GM12878 (cell line): Measurements from ENCODE around the gene GPR31. TPM values are rescaled to one million over a fixed set of nuclear protein-coding genes. Genes with fewer than 3 reads are reported as not detected.

Source experiments
- ATAC-seq: fragments of 200-7000 bp; cut with Tn5 transposase; 3 replicates; pipeline ENCODE4 v1.9.1; 2020; ENCODE audit warnings: mild to moderate bottlenecking, moderate library complexity
- BruUV-seq: library from RNA; stranded (reverse); fragments of 400-500 nt; replicated peaks from 2 replicates; lab custom pipeline; 2021; lab: Mats Ljungman, UMichigan
- CTCF ChIA-PET: fragments of 300-600 bp; sonication (Branson Sonifier 250); formaldehyde crosslinking; extraction: SDS; loops from one replicate; lab custom pipeline; 2021; ENCODE audit warnings: inconsistent platforms; lab: Yijun Ruan, JAX
- POLR2A ChIA-PET: fragments of 350-600 bp; formaldehyde crosslinking; extraction: SDS; loops from one replicate; lab custom pipeline; 2021; ENCODE audit warnings: inconsistent platforms; lab: Charles Lee
- RAD21 ChIA-PET: fragments of 300-600 bp; sonication (Branson Sonifier 250); formaldehyde crosslinking; loops from one replicate; lab custom pipeline; 2023; ENCODE audit warnings: antibody characterized with exemption; ENCODE audit not compliant: unreplicated experiment; lab: Charles Lee
- SMC1A ChIA-PET: fragments of 300-600 bp; sonication (Branson Sonifier 250); formaldehyde crosslinking; loops from one replicate; lab custom pipeline; 2023; ENCODE audit not compliant: unreplicated experiment, uncharacterized antibody; lab: Charles Lee
- DNase-seq: peaks from one replicate; pipeline ENCODE4 v3.0.0-alpha.2; 2011; ENCODE audit warnings: low read depth, low spot score
- FAIRE-seq: peaks from 3 replicates; lab custom pipeline; 2011; peaks lifted over from hg19 to GRCh38; lab: Jason Lieb, UNC
- H2AFZ ChIP-seq: 2 replicates; pipeline ENCODE4 v1.6.0; 2011; ENCODE audit warnings: low read depth, low read length, control low read depth; ENCODE audit not compliant: control insufficient read depth
- H3K27ac ChIP-seq: 2 replicates; pipeline ENCODE4 v1.5.1; 2011; ENCODE audit warnings: control low read depth; ENCODE audit not compliant: control insufficient read depth, insufficient read depth
- H3K27me3 ChIP-seq, 2 experiments: replicated peaks in 1 of 2; 2 replicates each; pipeline versions ENCODE4 v1.6.0 to v1.6.1; 2011; ENCODE audit warnings: low read length in 1 of 2; ENCODE audit not compliant: control insufficient read depth in 2 of 2, insufficient read depth in 2 of 2
- H3K36me3 ChIP-seq, 2 experiments: 2 replicates each; pipeline ENCODE4 v1.5.1; 2011; ENCODE audit warnings: low read length in 1 of 2; ENCODE audit not compliant: control insufficient read depth in 2 of 2, insufficient read depth in 2 of 2
- H3K4me1 ChIP-seq: 2 replicates; pipeline ENCODE4 v1.6.1; 2011; ENCODE audit warnings: mild to moderate bottlenecking, low read length, moderate library complexity, mixed read lengths; ENCODE audit not compliant: control insufficient read depth, insufficient read depth
- H3K4me2 ChIP-seq: 2 replicates; pipeline ENCODE4 v1.6.0; 2011; ENCODE audit warnings: control low read depth; ENCODE audit not compliant: control insufficient read depth, insufficient read depth
- H3K4me3 ChIP-seq: fragments of 200-600 bp; sonication (generic); 2 replicates; pipeline ENCODE4 v1.5.1; 2016
- H3K79me2 ChIP-seq: 2 replicates; pipeline ENCODE4 v1.6.0; 2011; ENCODE audit warnings: low read length; ENCODE audit not compliant: control insufficient read depth, insufficient read depth
- H3K9ac ChIP-seq: 2 replicates; pipeline ENCODE4 v1.8.0; 2011; ENCODE audit warnings: low read length, control low read depth, mixed read lengths; ENCODE audit not compliant: control insufficient read depth, insufficient read depth
- H3K9me3 ChIP-seq: replicated peaks from 3 replicates; pipeline ENCODE4 v1.5.1; 2011; ENCODE audit warnings: mild to moderate bottlenecking, low read length; ENCODE audit not compliant: control insufficient read depth, insufficient read depth
- H4K20me1 ChIP-seq: 2 replicates; pipeline ENCODE4 v1.6.0; 2011; ENCODE audit not compliant: control insufficient read depth, insufficient read depth
- BCL11A ChIP-seq: IDR thresholded peaks from 2 replicates; pipeline ENCODE4 v1.6.1; 2011; ENCODE audit warnings: low read depth, low read length
- BRCA1 ChIP-seq: IDR thresholded peaks from 2 replicates; pipeline ENCODE4 v1.6.1; 2011; ENCODE audit warnings: low read depth, low read length, improper control_type of control experiment
- CEBPB ChIP-seq, 2 experiments: fragments of 150-350 bp in 1 of 2; IDR thresholded peaks; 2 replicates each; pipeline ENCODE4 v1.6.1; 2012 to 2014; ENCODE audit warnings: low read depth in 2 of 2, low read length in 2 of 2, borderline replicate concordance in 1 of 2, inconsistent platforms in 1 of 2
- EED ChIP-seq: sonication (generic); IDR thresholded peaks from 2 replicates; pipeline ENCODE4 v1.6.1; 2016; ENCODE audit warnings: antibody characterized with exemption, low read depth
- FOS ChIP-seq: IDR thresholded peaks from 3 replicates; pipeline ENCODE4 v1.6.1; 2011; ENCODE audit warnings: borderline replicate concordance; ENCODE audit not compliant: insufficient read length; ENCODE audit errors: extremely low read depth
- JUNB ChIP-seq: IDR thresholded peaks from 2 replicates; pipeline ENCODE4 v1.6.1; 2016; ENCODE audit warnings: antibody characterized with exemption, mild to moderate bottlenecking
- KLF5 ChIP-seq: fragments of 450-650 bp; IDR thresholded peaks from 2 replicates; pipeline ENCODE4 v1.6.1; 2014; ENCODE audit warnings: mild to moderate bottlenecking; ENCODE audit not compliant: partially characterized antibody
- MTA3 ChIP-seq: IDR thresholded peaks from 2 replicates; pipeline ENCODE4 v1.6.1; 2012; ENCODE audit warnings: low read length, inconsistent platforms, borderline replicate concordance
- NFXL1 ChIP-seq: fragments of 450-650 bp; IDR thresholded peaks from 2 replicates; pipeline ENCODE4 v1.6.1; 2017; ENCODE audit warnings: antibody characterized with exemption, mild to moderate bottlenecking, borderline replicate concordance
- NR2C1 ChIP-seq: fragments of 450-650 bp; IDR thresholded peaks from 2 replicates; pipeline ENCODE4 v1.6.1; 2017; ENCODE audit warnings: antibody characterized with exemption, mild to moderate bottlenecking, moderate library complexity
- NR2F1 ChIP-seq: fragments of 450-650 bp; conservative IDR thresholded peaks from 2 replicates; pipeline ENCODE4 v1.6.1; 2017; ENCODE audit warnings: mild to moderate bottlenecking
- RAD21 ChIP-seq: IDR thresholded peaks from 2 replicates; pipeline ENCODE4 v1.6.1; 2011; ENCODE audit warnings: mild to moderate bottlenecking, low read depth, low read length, moderate library complexity; ENCODE audit not compliant: insufficient read depth
- SMAD1 ChIP-seq: fragments of 450-650 bp; IDR thresholded peaks from 2 replicates; pipeline ENCODE4 v1.6.1; 2018; ENCODE audit warnings: mild to moderate bottlenecking, low read depth; ENCODE audit not compliant: partially characterized antibody
- SMC3 ChIP-seq: IDR thresholded peaks from 2 replicates; pipeline ENCODE4 v1.6.1; 2011; ENCODE audit warnings: low read length, improper control_type of control experiment, borderline replicate concordance
- TAF1 ChIP-seq: IDR thresholded peaks from 2 replicates; pipeline ENCODE4 v1.6.1; 2011; ENCODE audit warnings: mild to moderate bottlenecking, low read depth, low read length, borderline replicate concordance
- TCF3 ChIP-seq: IDR thresholded peaks from 2 replicates; pipeline ENCODE4 v1.6.1; 2012; ENCODE audit warnings: low read depth, mild to moderate bottlenecking, low read length, borderline replicate concordance; ENCODE audit not compliant: insufficient read depth
- ZNF207 ChIP-seq: fragments of 450-650 bp; IDR thresholded peaks from 2 replicates; pipeline ENCODE4 v1.6.1; 2014; ENCODE audit warnings: antibody characterized with exemption, mild to moderate bottlenecking, borderline replicate concordance
- ZZZ3 ChIP-seq: IDR thresholded peaks from 2 replicates; pipeline ENCODE4 v1.6.1; 2011; ENCODE audit warnings: low read depth; ENCODE audit not compliant: control insufficient read depth, insufficient read length
- WGBS: methylation state at CpG from one replicate; pipeline ENCODE4 v1.1.6; 2016; ENCODE audit warnings: low lambda C conversion rate; ENCODE audit not compliant: insufficient replicate concordance, insufficient coverage; ENCODE audit errors: missing lambda C conversion rate; 5-methylcytosine and 5-hydroxymethylcytosine counted together
- in situ Hi-C: fragments of 300-500 bp; cut with MboI; formaldehyde crosslinking; loops from 9 replicates; pipeline ENCODE4 v1.14.3; 2018; ENCODE audit warnings: mixed read lengths
- intact Hi-C: fragments of 100-400 bp; cut with micrococcal nuclease; formaldehyde crosslinking; loops from one replicate; pipeline ENCODE4 v1.14.2; 2022; ENCODE audit not compliant: unreplicated experiment
- polyA plus RNA-seq, 11 experiments: library from polyadenylated mRNA; depleted of rRNA in 4 of 11; unstranded in 6 of 11; stranded (reverse) in 5 of 11; fragments of >200 nt; fragmentation: Nextera tagmentation in 4 of 11; fragmentation: Illumina TruSeq in 1 of 11; extraction: Ambion mirVana in 4 of 11; extraction: Trizol in 1 of 11; gene quantifications; 1 replicate in 1 of 11; 2 replicates in 10 of 11; pipeline versions ENCODE4 v1.2.1 to v1.2.3, GENCODE V29; 2011 to 2016; ENCODE audit warnings: inconsistent platforms in 2 of 11, missing spikeins in 2 of 11, low read depth in 1 of 11
- total RNA-seq, 4 experiments: library from RNA; depleted of rRNA in 3 of 4; stranded (reverse); fragments of >200 nt in 3 of 4; fragmentation: Illumina TruSeq in 1 of 4; extraction: Trizol in 1 of 4; gene quantifications; 2 replicates each; pipeline versions ENCODE4 v1.2.1 to v1.2.3, GENCODE V29; 2013 to 2021
- TF ChIP-seq, protein P1 (sequence below): fragments of 450-650 bp; IDR thresholded peaks from 2 replicates; pipeline ENCODE4 v1.6.1; 2018; ENCODE audit warnings: borderline replicate concordance, mild to moderate bottlenecking; ENCODE audit not compliant: partially characterized antibody
- TF ChIP-seq, protein P2 (sequence below): fragments of 150-350 bp; IDR thresholded peaks from 2 replicates; pipeline ENCODE4 v1.6.1; 2016; ENCODE audit warnings: low read depth, low read length

Gene GPR31
- total and polyA plus RNA-seq, 10 of the 15 experiments (the other 5 are each of a cell fraction or from before 2014, with no cell fraction given) = not detected

DNA sequence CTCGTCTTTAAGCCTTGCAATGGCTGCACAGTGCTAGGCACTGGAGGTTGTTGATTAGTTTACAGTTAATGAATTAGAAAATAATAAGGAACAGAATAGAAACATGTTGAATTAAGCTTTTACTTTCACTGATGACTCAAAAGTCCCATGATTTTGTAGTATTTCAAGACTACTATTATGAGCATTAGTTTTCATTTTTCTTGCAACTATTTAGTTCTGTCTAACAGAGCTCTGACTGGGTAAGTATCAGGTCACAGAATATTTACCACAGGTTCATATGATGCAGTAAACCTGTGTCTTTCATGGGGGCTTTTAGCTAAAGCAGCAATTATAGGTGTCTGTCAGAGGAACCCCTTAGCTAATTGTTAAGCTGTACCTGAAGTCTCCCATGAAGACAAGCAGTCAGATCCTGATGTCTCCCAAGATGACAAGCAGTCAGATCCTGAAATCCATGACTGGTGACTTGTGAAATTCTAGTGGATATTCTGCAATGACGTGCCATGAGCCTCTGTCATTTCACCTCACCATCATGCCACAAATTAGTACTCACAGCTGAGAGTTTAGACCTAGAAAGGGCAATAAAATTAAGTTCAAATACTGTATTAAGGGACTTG is 8.2 kb upstream of the GPR31 start (continued):
- TF ChIP-seq, protein P1, sequence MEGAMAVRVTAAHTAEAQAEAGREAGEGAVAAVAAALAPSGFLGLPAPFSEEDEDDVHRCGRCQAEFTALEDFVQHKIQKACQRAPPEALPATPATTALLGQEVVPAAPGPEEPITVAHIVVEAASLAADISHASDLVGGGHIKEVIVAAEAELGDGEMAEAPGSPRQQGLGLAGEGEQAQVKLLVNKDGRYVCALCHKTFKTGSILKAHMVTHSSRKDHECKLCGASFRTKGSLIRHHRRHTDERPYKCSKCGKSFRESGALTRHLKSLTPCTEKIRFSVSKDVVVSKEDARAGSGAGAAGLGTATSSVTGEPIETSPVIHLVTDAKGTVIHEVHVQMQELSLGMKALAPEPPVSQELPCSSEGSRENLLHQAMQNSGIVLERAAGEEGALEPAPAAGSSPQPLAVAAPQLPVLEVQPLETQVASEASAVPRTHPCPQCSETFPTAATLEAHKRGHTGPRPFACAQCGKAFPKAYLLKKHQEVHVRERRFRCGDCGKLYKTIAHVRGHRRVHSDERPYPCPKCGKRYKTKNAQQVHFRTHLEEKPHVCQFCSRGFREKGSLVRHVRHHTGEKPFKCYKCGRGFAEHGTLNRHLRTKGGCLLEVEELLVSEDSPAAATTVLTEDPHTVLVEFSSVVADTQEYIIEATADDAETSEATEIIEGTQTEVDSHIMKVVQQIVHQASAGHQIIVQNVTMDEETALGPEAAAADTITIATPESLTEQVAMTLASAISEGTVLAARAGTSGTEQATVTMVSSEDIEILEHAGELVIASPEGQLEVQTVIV = no peak
- TF ChIP-seq BCL11A = no peak
- no peak for TF ChIP-seq NFXL1
- TF ChIP-seq EED = no peak
- TF ChIP-seq ZNF207 = no peak
- no peak for TF ChIP-seq BRCA1
- TF ChIP-seq TAF1 = no peak
- TF ChIP-seq NR2F1 = no peak

DNA sequence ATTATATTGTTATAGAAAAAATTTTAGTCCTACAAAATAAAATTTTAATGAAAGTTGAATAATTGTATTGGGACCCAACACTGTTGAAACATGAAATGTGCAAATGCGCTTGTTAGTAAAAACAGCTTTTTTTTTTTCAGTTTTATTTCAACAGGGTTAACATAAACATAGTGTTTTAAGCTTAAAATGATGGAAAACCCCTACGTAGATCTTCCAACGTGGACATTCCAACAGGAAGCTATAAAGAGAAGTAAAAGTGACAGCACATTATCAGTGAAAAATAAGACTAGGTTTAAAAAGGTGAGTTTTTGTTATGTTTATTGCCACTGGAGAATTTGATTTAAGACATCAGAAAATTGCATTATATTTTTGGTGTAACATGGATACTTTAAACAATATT is 6.5 kb upstream of the GPR31 start:
- Histone ChIP-seq H4K20me1 (no peaks in the 10 kb centered on the region), H3K79me2 (no peaks in the 10 kb centered on the region), H3K9ac (no peak overlapping the region), H3K4me1 (no peaks in the 10 kb centered on the region), H3K27ac (no peak overlapping the region), H3K9me3 (no peaks in the 10 kb centered on the region), H3K4me2 (no peak overlapping the region), H2AFZ (no peak overlapping the region), H3K36me3 (no peaks in the 10 kb centered on the region), H3K4me3 (no peak overlapping the region), H3K27me3 (no peaks in the 10 kb centered on the region)
- ChIA-PET CTCF (interaction anchor here (0.7 to 3.4 kb wide), 4 partner anchors 12 to 389 kb away, joined by 3 to 11 read pairs (median 4); no protein-coding TSS in a partner anchor), RAD21 (no interaction called here), SMC1A (interaction anchor here (1.6 kb wide), 1 partner anchor 13 kb away, joined by 9 read pairs; no protein-coding TSS in a partner anchor), POLR2A (no interaction called here)
- no peak for FAIRE-seq
- in situ Hi-C loops (no loop called here), intact Hi-C loops (no loop called here)
- WGBS = 66% methylated on average over 3 of the region's 3 CpGs
- BruUV-seq = no TSS peak
- no peak for ATAC-seq
- no peak for DNase-seq
- TF ChIP-seq JUNB = no peak
- TF ChIP-seq TCF3 = no peak
- TF ChIP-seq NR2C1 = no peak
- TF ChIP-seq MTA3 = no peak
- TF ChIP-seq SMC3 = no peak
- TF ChIP-seq, protein P2, sequence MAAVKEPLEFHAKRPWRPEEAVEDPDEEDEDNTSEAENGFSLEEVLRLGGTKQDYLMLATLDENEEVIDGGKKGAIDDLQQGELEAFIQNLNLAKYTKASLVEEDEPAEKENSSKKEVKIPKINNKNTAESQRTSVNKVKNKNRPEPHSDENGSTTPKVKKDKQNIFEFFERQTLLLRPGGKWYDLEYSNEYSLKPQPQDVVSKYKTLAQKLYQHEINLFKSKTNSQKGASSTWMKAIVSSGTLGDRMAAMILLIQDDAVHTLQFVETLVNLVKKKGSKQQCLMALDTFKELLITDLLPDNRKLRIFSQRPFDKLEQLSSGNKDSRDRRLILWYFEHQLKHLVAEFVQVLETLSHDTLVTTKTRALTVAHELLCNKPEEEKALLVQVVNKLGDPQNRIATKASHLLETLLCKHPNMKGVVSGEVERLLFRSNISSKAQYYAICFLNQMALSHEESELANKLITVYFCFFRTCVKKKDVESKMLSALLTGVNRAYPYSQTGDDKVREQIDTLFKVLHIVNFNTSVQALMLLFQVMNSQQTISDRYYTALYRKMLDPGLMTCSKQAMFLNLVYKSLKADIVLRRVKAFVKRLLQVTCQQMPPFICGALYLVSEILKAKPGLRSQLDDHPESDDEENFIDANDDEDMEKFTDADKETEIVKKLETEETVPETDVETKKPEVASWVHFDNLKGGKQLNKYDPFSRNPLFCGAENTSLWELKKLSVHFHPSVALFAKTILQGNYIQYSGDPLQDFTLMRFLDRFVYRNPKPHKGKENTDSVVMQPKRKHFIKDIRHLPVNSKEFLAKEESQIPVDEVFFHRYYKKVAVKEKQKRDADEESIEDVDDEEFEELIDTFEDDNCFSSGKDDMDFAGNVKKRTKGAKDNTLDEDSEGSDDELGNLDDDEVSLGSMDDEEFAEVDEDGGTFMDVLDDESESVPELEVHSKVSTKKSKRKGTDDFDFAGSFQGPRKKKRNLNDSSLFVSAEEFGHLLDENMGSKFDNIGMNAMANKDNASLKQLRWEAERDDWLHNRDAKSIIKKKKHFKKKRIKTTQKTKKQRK = no peak
- TF ChIP-seq FOS = no peak
- no peak for TF ChIP-seq RAD21
- no peak for TF ChIP-seq ZZZ3
- TF ChIP-seq KLF5 = no peak
- TF ChIP-seq SMAD1 = no peak
- no peak for TF ChIP-seq CEBPB (IDR thresholded peaks at IDR 0.05; ENCODE audit: borderline replicate concordance in 1 of 2, low read depth in 2 of 2, low read length in 2 of 2)
